Measurements from ENCODE around the gene VGLL4.

DNA sequence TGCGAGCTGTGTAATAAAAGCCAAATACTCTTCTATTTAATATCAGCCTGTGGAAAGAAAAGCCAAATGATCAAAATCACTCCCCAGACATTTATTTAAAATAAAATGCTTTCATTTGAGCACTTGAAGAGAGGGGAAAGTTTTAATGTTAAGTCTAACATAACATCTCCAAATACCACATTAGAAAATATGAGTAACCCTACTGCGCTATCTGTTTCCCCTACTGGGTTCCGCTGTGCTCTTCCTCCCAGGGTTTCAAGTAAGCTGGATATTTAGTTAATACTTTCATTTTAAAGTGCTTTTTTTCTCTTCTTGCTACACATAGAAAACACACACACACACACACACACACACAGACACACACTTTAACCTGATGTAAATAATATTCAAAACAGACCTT, 6.7 kb upstream of the VGLL4 start:
- TF ChIP-seq, protein P1, sequence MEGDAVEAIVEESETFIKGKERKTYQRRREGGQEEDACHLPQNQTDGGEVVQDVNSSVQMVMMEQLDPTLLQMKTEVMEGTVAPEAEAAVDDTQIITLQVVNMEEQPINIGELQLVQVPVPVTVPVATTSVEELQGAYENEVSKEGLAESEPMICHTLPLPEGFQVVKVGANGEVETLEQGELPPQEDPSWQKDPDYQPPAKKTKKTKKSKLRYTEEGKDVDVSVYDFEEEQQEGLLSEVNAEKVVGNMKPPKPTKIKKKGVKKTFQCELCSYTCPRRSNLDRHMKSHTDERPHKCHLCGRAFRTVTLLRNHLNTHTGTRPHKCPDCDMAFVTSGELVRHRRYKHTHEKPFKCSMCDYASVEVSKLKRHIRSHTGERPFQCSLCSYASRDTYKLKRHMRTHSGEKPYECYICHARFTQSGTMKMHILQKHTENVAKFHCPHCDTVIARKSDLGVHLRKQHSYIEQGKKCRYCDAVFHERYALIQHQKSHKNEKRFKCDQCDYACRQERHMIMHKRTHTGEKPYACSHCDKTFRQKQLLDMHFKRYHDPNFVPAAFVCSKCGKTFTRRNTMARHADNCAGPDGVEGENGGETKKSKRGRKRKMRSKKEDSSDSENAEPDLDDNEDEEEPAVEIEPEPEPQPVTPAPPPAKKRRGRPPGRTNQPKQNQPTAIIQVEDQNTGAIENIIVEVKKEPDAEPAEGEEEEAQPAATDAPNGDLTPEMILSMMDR (IDR thresholded peaks at IDR 0.05) = no peak
- TF ChIP-seq POLR2AphosphoS5 (IDR thresholded peaks at IDR 0.05; ENCODE audit: insufficient read depth in 1 of 2, low read depth in 1 of 2) = no peak
